ENCODE results near the gene USP49. TPM values are rescaled to one million over a fixed set of nuclear protein-coding genes. Genes with fewer than 3 reads are reported as not detected.

USP49 gene
- total RNA-seq, 4 donors from 2014 or later, result 2.3 to 7.9 (median 4.0) TPM

GRCh38 chr6:41796474-41796873 lies 98.7 kb downstream of the USP49 start:
- H3K9me3 ChIP-seq, result no peaks in the 10 kb centered on the region
- no peaks in the 10 kb centered on the region for H3K4me1 ChIP-seq
- H3K4me3 ChIP-seq, result no peak overlapping the region
- TF ChIP-seq EP300 (IDR thresholded peaks at IDR 0.05; ENCODE audit: low read depth), result no peak
- no peak for TF ChIP-seq POLR2AphosphoS5 (IDR thresholded peaks at IDR 0.05)
- TF ChIP-seq CTCF (IDR thresholded peaks at IDR 0.05), result no peak
- no peak for TF ChIP-seq POLR2A (IDR thresholded peaks at IDR 0.05)
- H3K27me3 ChIP-seq, result no peaks in the 10 kb centered on the region
- H3K36me3 ChIP-seq, result no peaks in the 10 kb centered on the region
- in situ Hi-C loops (cut with MboI; ENCODE audit: low pct_ligation_motif_present in 1 of 4, low pct_unique_long_range_greater_than_20kb in 1 of 4, low sequenced_read_pairs in 3 of 4), result loop anchor here in 1 of 4 donors (25.0 kb wide), 1 partner anchor 116 kb away; the partner anchor contains the start of genes BYSL and MED20
- no peak for DNase-seq
- 80 to 81% methylated on average over 1 to 2 of the region's 2 CpGs for WGBS, 2 donors (ENCODE audit: low coverage in 1 of 2)
- intact Hi-C loops (cut with DNase I; ENCODE audit: low total_unique reads), result no loop called here
- H3K27ac ChIP-seq, result no peak overlapping the region

- peaks cover 0 to 9% (median 5%) of the 10 kb centered on the region in 4 donors for H3K4me1 ChIP-seq
- 60 to 88% methylated on average over 1 to 4 of the region's 4 CpGs for WGBS, 2 donors (ENCODE audit: low coverage in 1 of 2)
- TF ChIP-seq EP300 (IDR thresholded peaks at IDR 0.05; ENCODE audit: low read depth) (no peak), CTCF (IDR thresholded peaks at IDR 0.05) (no peak), POLR2A (IDR thresholded peaks at IDR 0.05) (no peak), POLR2AphosphoS5 (IDR thresholded peaks at IDR 0.05) (no peak)
- no peak overlapping the region for H3K4me3 ChIP-seq
- in situ Hi-C loops (cut with MboI; ENCODE audit: low pct_ligation_motif_present in 1 of 4, low pct_unique_long_range_greater_than_20kb in 1 of 4, low sequenced_read_pairs in 3 of 4) (loop anchor here in 1 of 4 donors (25.0 kb wide), 1 partner anchor 120 kb away; the partner anchor contains the start of genes BYSL and MED20), intact Hi-C loops (cut with DNase I; ENCODE audit: low total_unique reads) (no loop called here)
- H3K36me3 ChIP-seq, result peaks cover 0 to 14% (median 5%) of the 10 kb centered on the region in 4 donors
- H3K27me3 ChIP-seq, result no peaks in the 10 kb centered on the region
- no peak overlapping the region for H3K27ac ChIP-seq
- no peaks in the 10 kb centered on the region for H3K9me3 ChIP-seq
- DNase-seq, result no peak
Measured at GRCh38 chr6:41791984-41792383, 103.2 kb downstream of the USP49 start.

- in situ Hi-C loops (cut with MboI; ENCODE audit: low pct_ligation_motif_present in 1 of 4, low pct_unique_long_range_greater_than_20kb in 1 of 4, low sequenced_read_pairs in 3 of 4), result loop anchor here in 1 of 4 donors (25.0 kb wide), 1 partner anchor 121 kb away; the partner anchor contains the start of genes BYSL and MED20
Measured at GRCh38 chr6:41791305-41791704, 103.9 kb downstream of the USP49 start.

DNA sequence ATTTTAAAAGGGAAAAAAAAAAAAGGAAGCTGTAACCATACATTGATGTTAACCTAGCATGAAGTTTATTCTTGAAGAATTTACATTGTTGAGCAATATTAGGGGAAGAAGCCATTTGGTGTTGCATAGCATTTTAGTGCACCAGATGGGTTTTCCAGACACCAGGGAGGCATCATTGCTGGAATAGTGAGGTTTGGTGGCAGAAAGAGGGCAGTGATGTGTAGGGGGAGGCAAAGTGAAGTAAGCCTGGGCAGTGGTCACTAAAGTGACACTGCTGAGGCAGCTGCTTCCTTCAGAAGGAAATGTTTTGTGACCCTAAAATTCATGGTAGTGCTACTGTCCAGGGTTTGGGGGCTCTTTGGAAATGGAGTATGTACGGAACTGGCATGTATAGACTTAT lies 105.1 kb downstream of the USP49 start:
- Histone ChIP-seq H3K4me1 (peaks cover 7 to 18% (median 17%) of the 10 kb centered on the region in 4 donors), H3K9me3 (no peaks in the 10 kb centered on the region), H3K4me3 (no peak overlapping the region), H3K27ac (no peak overlapping the region), H3K27me3 (no peaks in the 10 kb centered on the region), H3K36me3 (peaks cover 0 to 14% (median 5%) of the 10 kb centered on the region in 4 donors)
- TF ChIP-seq POLR2A (IDR thresholded peaks at IDR 0.05) (no peak), EP300 (IDR thresholded peaks at IDR 0.05; ENCODE audit: low read depth) (no peak), POLR2AphosphoS5 (IDR thresholded peaks at IDR 0.05) (no peak), CTCF (IDR thresholded peaks at IDR 0.05) (no peak)
- 94 to 100% methylated on average over 1 of the region's 1 CpG for WGBS, 2 donors (ENCODE audit: low coverage in 1 of 2)
- intact Hi-C loops (cut with DNase I; ENCODE audit: low total_unique reads), result no loop called here
- in situ Hi-C loops (cut with MboI; ENCODE audit: low pct_ligation_motif_present in 1 of 4, low pct_unique_long_range_greater_than_20kb in 1 of 4, low sequenced_read_pairs in 3 of 4), result loop anchor here in 1 of 4 donors (25.0 kb wide), 1 partner anchor 122 kb away; the partner anchor contains the start of genes BYSL and MED20
- DNase-seq, result no peak

More at GRCh38 chr6:41791305-41791704, 103.9 kb downstream of the USP49 start:
- TF ChIP-seq POLR2A (IDR thresholded peaks at IDR 0.05) (no peak), EP300 (IDR thresholded peaks at IDR 0.05; ENCODE audit: low read depth) (no peak), CTCF (IDR thresholded peaks at IDR 0.05) (no peak), POLR2AphosphoS5 (IDR thresholded peaks at IDR 0.05) (no peak)
- intact Hi-C loops (cut with DNase I; ENCODE audit: low total_unique reads), result no loop called here
- DNase-seq, result no peak
- Histone ChIP-seq H3K27me3 (no peaks in the 10 kb centered on the region), H3K9me3 (no peaks in the 10 kb centered on the region), H3K27ac (no peak overlapping the region), H3K4me3 (no peak overlapping the region), H3K36me3 (peaks cover 0 to 14% (median 5%) of the 10 kb centered on the region in 4 donors), H3K4me1 (peaks cover 0 to 9% (median 6%) of the 10 kb centered on the region in 4 donors)
- WGBS, 2 donors (ENCODE audit: low coverage in 1 of 2), result 75 to 80% methylated on average over 1 of the region's 1 CpG

All from transverse colon (tissue), 4 donors.